Testis (tissue), 2 donors: Measurements from ENCODE around the gene ORM1.

ENCODE experiments used
- POLR2A ChIP-seq: fragments of 450-650 bp; IDR thresholded peaks from one replicate; pipeline ENCODE4 v1.6.1; 2017; ENCODE audit warnings: antibody characterized with exemption, mild to moderate bottlenecking, moderate library complexity
- TF ChIP-seq, protein P1 (sequence below), 3 experiments: fragments of 450-650 bp in 2 of 3; fragments of 200-600 bp in 1 of 3; sonication (generic) in 1 of 3; IDR thresholded peaks; one replicate each; pipeline ENCODE4 v1.5.1; 2016 to 2019; ENCODE audit warnings: antibody characterized with exemption in 3 of 3, mild to moderate bottlenecking in 2 of 3, moderate library complexity in 1 of 3

DNA sequence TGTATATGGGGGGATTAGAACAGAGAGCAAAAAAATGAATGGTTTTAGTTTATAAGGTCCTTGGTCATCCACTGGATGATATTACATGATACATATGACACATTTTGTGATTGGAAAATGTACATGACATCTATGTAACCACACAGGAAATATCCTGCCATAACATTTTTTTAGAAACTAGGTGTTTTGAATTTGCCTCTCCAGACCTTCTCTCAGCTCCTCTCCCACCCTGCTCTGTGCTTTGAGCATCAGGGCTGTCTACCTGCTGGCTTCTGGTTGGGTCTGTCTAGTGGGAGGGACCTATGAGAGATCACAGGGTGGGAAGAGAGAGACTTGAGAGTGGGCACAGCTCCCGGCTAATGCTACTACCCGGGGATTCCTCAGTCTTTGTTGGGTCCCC is 40.5 kb downstream of the ORM1 start:
- TF ChIP-seq, protein P1, sequence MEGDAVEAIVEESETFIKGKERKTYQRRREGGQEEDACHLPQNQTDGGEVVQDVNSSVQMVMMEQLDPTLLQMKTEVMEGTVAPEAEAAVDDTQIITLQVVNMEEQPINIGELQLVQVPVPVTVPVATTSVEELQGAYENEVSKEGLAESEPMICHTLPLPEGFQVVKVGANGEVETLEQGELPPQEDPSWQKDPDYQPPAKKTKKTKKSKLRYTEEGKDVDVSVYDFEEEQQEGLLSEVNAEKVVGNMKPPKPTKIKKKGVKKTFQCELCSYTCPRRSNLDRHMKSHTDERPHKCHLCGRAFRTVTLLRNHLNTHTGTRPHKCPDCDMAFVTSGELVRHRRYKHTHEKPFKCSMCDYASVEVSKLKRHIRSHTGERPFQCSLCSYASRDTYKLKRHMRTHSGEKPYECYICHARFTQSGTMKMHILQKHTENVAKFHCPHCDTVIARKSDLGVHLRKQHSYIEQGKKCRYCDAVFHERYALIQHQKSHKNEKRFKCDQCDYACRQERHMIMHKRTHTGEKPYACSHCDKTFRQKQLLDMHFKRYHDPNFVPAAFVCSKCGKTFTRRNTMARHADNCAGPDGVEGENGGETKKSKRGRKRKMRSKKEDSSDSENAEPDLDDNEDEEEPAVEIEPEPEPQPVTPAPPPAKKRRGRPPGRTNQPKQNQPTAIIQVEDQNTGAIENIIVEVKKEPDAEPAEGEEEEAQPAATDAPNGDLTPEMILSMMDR (IDR thresholded peaks at IDR 0.05) = no peak
- TF ChIP-seq POLR2A = no peak
